ELR (cell line): ENCODE data around the gene GSE1.
"Not testable (repeated sequence)": the region's sequence is repeated elsewhere in the genome, so short reads cannot be mapped to it uniquely, and the experiment has no call there.

Source experiments
- DNase-seq: peaks from one replicate; pipeline ENCODE4 v3.0.0-alpha.2; 2015; ENCODE audit warnings: low read depth

GSE1 gene

GRCh38 chr16:85591381-85591780 is 21.7 kb upstream of the GSE1 start:
- DNase-seq = no peak

- not testable (repeated sequence) for DNase-seq
These were observed 20.8 kb upstream of the GSE1 start for GRCh38 chr16:85592277-85592676.

GRCh38 chr16:85592700-85593493 is 20.2 kb upstream of the GSE1 start:
- peak; percentile 49 for DNase-seq

- no peak for DNase-seq
These were observed 19.5 kb upstream of the GSE1 start for GRCh38 chr16:85593494-85594221.

DNA sequence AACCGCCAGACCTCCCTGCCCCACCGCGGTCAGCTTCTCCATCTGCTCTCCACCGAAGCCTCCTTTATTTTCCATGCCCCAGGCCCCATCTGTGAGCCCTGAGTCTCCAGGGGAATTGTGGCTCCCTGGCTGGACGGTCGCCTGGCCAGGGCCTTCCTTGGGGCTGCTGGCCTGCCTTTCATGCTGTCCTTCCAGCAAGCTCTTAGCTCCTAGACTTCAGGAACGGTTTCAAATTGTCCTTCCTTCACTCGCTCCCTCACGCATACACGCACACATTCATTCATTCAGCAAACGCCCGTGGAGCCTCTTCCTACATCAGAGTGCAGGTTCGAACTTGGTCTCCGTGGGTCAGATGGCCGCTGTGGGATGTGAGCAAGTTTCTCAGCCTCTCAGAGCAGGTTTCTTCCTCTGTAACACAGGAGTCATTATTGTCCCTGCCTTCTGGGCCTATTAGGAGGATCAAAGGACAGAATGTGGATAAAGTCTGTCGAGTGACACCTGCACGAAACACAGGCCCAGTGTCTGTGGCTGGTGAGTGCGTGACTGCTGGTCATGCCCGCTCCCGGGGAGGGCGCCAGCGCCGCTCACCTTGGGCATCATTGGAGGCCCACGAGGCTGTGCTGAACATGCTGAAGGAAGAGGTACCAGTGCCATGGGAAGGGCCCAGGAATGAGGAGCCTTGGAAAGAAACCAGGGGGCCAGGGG is 18.7 kb upstream of the GSE1 start:
- no peak for DNase-seq

DNA sequence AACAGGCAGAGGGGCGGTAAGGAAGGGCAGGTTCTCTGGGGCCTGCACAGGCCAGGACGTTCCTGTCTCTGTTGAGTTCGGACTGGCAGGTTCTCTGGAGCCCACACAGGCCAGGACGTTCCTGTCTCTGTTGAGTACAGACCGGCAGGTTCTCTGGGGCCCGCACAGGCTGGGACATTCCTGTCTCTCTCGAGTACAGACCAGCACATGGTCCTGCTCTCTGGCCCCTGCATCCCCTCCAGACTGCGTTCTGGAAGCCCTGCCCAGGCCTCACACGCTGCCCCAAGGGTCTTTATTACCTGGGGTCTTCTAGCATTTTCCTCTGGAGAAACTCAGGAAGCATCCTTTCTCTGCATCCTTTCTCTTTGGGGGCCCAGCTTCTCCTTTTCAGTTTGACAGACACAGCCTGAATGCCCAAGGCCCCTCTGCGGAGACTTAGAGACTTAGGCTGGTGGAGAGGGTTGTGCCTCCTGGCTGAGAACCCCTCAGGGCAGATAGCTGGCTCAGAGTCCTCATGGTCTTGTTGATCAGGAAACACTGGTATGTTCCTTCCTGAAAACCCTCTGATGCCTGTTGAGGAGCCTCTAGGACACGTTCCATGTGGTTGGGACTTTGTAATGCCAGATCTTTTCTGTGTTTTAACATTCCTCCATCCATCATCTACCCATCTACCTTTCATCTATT is 18.0 kb upstream of the GSE1 start:
- no peak for DNase-seq

GRCh38 chr16:85595812-85596502 is 17.2 kb upstream of the GSE1 start:
- no peak for DNase-seq

DNA sequence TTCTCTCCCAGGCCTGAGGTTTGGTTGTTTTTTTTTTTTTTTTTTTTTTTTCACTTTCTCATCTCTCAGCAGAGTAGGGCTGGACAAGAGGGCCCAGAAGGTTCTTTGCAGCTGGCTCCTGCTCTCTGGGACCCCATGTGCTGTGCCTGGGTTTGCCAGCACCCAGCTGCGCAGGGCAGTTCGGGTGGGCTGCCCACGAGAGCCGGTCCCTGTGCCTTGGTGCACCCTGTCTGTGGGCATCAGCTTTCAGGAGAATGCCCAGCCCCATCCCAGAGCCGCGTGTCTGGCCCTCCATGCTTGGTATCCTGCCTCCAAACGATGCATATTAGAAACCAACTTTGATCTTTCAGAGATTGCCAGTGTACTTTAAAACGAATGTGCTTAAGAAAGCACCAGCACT is 15.0 kb upstream of the GSE1 start:
- no peak for DNase-seq

DNA sequence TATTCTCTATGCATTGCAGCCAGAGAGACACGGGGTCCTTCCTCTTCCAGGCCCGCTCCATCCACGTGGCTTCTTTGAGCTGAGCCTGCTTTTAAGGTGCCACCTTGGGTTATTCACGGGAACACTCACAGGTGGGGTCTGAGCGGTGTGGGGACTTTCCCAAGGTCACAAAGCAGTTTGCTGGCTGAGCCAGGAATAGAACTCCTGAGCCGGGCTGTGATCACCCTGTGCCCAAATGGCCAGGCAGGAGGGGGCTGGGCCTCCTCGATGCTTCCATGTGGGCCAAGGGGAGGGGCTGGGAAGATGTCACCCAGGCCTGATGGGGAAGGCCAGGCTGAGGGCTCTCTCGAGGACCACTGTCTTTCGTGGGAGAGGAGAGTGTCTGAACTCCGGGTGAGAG is 13.0 kb upstream of the GSE1 start:
- DNase-seq = no peak

- DNase-seq = no peak
These were observed 12.4 kb upstream of the GSE1 start for GRCh38 chr16:85600530-85601271.

GRCh38 chr16:85601272-85601639 is 11.9 kb upstream of the GSE1 start:
- DNase-seq = no peak

GRCh38 chr16:85601730-85602401 is 11.3 kb upstream of the GSE1 start:
- DNase-seq = no peak

GRCh38 chr16:85602402-85603202 is 10.5 kb upstream of the GSE1 start:
- DNase-seq = no peak

DNA sequence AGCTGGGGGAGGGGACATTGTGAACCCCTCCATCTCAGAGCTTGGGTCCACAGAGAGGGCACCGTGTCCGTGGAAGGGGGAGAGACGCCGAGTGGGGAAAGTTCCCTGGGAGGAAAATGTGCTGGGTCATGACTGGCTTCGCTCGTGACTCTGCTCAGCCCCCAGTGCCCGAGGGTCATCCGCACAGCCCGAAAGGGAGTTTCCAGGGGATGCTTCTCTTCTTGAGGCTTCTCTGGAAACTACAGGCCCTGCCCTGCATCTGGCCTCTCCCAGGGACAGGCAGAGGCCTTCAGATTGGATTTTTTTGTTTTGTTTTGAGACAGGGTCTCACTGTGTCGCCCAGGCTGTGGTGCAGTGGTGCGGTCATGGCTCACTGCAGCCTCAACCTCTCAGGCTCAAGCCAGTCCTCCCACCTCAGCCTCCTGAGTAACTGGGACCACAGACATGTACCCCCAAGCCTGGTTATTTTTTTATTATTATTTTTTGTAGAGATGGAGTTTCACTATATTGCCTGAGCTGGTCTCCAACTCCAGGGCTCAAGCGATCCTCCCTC is 9.8 kb upstream of the GSE1 start:
- no peak for DNase-seq

- no peak for DNase-seq
These were observed 8.9 kb upstream of the GSE1 start for GRCh38 chr16:85604145-85604705.

DNA sequence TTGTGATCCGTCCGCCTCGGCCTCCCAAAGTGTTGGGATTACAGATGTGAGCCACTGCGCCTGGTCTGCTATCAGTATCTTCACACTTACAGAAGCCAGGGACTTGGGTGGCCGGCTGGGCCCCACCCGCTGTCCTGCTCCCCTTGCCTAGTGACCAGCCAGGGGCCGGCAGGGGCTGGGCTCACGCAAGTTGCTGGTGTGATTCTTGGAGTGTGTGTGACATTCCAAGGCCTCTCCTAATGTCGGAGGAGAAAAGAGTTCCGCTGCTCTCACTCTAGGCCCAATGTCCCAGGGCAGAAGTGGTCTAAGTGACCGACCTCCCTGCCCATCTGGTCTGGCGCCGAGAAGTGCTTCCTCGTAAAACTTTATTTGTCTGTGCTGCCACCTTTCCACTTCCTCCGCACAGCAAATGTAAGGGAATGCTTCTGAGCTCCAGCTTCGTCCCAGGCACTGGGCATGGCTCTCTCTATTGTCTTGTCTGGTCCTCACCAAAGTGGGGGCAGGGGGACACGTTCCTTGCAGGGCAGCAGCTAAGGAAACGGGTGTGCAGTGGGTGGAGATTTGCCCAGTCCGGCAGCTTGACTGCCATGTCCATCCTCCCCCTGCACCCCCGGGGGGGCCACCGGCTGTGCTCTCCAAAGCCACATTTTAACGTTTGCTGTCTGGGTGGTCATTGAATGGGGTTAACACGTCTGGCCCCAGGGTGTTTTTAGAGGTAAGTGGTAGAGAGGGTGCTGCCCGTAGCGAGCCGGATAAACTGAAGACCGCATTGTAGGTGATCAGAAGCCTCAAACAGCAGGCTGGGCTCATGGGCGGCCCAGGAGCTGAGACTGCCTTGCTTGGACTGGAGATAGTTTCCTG is 7.8 kb upstream of the GSE1 start:
- DNase-seq = no peak

DNA sequence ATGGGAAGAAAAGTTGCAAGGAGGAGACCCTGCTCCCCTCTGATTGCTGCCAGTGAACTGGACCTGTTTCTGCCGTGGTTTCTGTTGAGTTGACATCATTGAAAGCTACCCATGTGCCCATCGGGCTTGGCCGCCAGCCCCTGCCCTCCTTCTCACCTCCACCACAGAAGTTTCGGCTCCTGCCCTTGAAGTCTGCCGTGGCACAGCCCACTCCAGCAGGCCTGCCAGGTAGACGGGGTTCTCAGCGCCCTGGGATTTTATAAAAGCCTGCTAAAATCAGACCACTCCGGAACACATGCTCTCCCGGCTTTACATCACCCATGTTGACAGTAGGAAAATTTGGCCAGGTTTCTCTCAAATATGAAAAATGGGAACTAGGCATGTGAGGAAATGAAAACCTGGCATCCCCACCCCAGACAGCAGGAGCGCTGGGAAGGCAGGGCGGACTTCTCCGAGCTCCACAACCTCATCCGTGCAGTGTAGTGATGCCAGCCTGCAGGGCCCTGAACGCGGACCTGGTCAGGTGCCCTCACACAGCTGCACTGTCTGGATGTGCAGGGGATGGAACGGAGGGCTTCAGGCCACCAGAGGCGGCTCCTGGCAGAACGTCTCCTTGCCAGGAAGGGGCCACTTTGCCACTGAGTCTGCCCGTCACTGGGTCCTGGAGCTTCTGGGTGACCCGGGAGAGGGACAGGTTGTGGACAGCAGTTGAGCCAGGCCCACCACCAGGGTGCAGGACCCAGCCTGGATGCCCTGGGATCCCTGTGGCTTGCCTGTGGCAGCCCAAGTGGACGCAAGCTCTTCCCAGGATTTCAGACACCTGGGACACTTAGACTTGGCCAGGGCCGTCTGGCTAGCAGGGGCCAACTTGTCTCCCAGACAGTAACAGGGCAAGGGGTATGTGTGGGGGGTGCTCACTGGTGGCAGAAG is 6.9 kb upstream of the GSE1 start:
- no peak for DNase-seq
